Keratinocyte (primary cell): Measurements from ENCODE around the gene FOXP4.

Source experiments
- EZH2 ChIP-seq: IDR thresholded peaks from one replicate; pipeline ENCODE4 v1.6.1; 2012; ENCODE audit warnings: inconsistent platforms, mild to moderate bottlenecking, low read length, moderate library complexity
- TF ChIP-seq, protein P1 (sequence below), 3 experiments: IDR thresholded peaks in 1 of 3; conservative IDR thresholded peaks in 1 of 3; optimal IDR thresholded peaks in 1 of 3; 2 replicates in 2 of 3; 3 replicates in 1 of 3; pipeline versions ENCODE3 to v1.5.1; 2011; ENCODE audit warnings: low read length in 3 of 3, mild to moderate bottlenecking in 3 of 3, moderate library complexity in 2 of 3, control low read depth in 1 of 3, inconsistent platforms in 1 of 3; ENCODE audit not compliant: insufficient read depth in 2 of 3; ENCODE audit errors: extremely low read depth in 1 of 3

DNA sequence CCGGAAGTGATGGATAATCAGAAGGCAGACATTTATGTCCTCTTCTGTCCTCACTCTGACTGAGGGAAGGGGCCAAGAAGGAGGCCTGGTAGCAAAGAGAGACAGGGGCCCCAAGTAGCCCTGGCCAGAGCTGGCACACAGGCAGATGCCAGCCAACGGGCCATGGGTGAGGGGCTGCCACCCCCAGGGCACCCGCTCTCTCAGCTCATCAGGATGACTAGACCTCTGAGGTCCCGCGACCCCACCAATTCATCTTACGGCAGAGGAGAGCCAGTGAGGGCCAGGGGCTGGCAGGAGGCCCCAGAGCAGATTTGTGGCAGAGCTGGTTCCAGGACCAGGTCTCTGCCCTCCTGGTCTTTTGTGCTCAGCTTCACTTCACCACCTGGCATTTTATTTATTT, 49.0 kb downstream of the FOXP4 start:
- TF ChIP-seq, protein P1, sequence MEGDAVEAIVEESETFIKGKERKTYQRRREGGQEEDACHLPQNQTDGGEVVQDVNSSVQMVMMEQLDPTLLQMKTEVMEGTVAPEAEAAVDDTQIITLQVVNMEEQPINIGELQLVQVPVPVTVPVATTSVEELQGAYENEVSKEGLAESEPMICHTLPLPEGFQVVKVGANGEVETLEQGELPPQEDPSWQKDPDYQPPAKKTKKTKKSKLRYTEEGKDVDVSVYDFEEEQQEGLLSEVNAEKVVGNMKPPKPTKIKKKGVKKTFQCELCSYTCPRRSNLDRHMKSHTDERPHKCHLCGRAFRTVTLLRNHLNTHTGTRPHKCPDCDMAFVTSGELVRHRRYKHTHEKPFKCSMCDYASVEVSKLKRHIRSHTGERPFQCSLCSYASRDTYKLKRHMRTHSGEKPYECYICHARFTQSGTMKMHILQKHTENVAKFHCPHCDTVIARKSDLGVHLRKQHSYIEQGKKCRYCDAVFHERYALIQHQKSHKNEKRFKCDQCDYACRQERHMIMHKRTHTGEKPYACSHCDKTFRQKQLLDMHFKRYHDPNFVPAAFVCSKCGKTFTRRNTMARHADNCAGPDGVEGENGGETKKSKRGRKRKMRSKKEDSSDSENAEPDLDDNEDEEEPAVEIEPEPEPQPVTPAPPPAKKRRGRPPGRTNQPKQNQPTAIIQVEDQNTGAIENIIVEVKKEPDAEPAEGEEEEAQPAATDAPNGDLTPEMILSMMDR (optimal IDR thresholded peaks at IDR 0.05 in 1 of 3, IDR thresholded peaks at IDR 0.05 in 1 of 3, conservative IDR thresholded peaks at IDR 0.05 in 1 of 3; ENCODE audit: extremely low read depth in 1 of 3, insufficient read depth in 2 of 3, low read length in 3 of 3) = no peak
- no peak for TF ChIP-seq EZH2
